ENCODE measurements around the gene PRR19.

PRR19 gene

DNA sequence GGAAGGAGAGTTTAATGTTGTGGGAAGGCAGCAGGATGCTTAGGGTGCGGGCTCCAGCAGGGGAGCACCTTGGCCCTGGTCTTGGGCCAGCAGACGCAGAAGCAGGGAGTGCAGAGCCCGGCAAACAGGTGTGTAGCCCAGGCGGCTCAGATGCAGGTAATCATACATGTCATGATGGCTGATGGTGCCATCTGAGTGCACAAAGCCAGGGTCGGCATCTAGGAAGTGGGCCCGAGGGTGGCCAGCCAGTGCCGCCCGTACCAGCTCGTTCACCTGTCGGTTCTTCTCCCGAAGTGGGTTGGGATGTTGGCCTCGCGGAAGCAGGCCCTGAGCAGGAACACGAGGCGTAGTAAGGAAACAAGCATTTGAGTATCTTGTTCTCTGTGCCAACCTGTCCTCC is 4.9 kb upstream of the PRR19 start:
- DNase-seq: no peak

DNA sequence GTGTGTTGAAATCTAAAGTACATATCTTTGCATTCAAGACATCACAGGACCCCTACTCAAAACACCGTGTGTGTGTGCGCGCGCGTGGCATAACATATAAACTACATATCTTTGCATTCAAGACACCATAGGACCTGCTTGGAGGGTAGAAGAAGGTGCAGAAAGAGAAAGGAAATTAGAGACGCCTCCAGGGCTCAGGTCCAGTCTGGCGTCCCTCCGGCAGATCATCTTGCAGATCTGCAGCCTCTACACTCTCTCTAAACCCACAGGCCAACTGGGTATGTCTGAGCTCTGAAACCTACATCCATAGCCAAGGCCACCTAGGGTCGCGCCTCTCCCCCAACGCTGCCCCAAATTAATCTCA is 1.2 kb downstream of the PRR19 start:
- no peak for DNase-seq

DNA sequence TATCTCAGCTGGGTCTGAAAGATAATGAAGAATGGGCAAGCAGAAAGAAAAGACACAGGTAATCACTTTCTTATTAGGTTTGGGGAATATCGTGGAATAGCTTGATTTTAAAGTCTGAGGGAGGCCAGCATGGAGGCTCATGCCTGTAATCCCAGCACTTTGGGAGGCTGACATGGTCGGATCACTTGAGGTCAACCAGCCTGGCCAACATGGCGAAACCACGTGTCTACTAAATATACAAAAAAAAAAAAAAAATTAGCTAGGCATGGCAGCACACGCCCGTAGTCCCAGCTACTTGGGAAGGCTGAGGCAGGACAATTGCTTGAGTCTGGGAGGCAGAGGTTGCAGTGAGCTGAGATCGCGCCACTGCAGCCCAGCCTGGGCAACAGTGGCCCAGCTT is 1.9 kb downstream of the PRR19 start:
- no peak for DNase-seq

DNA sequence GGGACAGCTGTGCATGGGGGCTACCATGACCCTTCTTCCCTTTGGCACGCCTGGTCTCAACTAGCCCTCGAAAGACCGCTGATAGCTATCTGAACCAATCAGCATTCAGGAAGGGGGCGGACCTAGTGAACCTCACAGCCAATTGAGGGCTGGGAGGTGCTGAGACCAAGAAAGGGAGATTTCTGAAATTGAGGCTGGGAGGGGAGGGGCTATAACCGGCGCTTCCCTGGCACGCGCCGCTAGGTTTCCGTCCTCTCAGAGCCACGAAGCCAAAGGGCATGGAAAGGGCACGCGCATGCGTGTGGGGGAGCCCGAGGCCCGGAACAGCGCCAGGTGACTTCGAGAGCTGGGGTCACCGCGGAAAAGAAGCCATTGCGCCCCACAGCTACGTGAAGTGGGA is 4.7 kb downstream of the PRR19 start:
- DNase-seq: no peak

DNA sequence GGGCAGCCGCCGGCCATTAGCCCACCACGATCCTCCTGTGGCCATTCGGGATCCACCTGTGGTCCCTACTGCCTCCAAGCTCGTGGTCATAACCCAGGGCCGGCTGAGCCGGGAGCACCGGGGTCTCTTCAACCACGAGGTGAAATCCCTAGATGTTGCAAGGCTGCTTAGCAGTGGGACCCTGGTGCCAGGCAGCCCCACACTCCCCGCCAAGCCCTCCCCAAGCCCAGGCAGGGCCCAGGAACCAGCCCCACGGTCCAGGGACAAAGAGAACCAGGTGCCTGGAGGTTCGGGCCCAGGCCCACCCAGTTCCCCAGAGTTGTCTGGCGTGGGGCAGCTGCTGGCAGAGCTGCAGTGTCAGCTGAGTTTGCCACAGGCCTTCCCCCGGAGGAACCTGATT is 7.8 kb downstream of the PRR19 start:
- no peak for DNase-seq

DNA sequence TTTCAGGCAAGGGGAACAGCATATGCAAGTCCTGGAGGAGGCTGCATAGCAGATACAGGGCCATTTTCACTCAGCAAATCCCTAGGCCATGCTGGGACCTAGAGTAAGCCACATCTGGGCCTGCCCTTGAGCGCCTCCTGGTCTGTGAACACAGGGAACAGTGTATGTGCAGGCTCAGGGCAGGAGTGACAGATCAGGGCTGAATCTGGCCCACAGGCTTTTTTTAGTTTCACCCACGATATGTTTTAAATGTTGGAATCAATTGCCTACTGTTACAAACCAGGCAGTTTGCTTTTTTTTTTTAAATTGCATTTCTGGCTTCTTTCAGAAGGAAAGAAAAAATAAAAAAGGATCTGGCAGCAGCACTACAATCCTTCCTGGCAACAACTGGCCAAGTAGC is 9.7 kb downstream of the PRR19 start:
- DNase-seq: no peak

DNA sequence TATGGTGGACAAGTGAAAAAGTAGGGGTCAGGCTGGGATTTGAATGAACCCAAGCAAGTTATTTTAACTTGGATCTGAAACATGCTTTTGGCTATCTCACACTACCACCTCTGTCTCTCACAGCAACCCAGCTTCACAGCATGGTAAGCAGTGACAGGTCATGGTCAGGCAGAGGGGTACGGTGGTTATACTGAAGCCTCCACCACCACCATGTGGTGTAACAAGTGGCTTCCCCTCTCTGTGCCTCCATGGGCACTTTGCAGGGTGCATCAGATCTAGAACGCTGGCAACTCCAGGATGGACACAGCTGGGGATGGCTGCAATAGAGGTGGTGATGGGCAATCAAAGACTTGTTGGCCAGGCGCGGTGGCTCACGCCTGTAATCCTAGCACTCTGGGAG is 10.4 kb downstream of the PRR19 start:
- DNase-seq: no peak

DNA sequence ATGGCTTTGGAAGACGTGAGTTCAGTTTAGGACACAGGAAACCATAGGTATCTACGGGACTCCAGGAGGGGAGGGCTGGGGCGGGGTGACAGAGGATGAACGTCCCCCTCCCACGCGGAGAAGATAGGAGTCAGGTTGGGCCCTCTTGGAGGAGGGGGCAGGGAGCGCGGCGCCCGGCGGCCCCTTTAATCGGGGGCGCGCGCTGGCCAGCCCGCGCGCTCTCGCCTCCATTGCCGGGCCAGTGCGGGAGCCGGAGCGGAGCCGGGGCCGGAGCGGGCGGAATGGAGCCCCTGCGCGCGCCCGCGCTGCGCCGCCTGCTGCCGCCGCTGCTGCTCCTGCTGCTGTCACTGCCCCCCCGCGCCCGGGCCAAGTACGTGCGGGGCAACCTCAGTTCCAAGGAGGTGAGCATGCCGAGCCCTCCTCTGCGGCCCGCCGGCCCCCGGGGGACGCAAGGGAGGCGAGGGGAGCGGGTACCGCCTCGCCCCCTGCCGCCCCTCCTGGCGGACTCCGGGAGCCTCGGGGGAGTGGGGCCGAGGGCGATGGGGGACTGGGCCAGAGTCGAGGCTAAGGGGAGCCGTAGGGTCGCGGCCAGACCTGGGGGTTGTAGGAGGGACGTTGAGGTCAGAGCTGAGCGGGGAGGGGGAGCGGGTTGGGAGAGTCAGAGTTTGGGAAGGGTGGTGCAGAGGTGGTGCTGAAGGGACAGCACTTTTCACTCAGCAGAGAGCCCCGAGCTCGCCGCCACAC is 11.3 kb downstream of the PRR19 start, which contains the start of gene TMEM145:
Gene TMEM145 (plus strand): TSS at position 214 of the 744 bp plus-strand sequence. CDS start 68 bp downstream, at position 282.
- peak; percentile 50 to 64 for DNase-seq

DNA sequence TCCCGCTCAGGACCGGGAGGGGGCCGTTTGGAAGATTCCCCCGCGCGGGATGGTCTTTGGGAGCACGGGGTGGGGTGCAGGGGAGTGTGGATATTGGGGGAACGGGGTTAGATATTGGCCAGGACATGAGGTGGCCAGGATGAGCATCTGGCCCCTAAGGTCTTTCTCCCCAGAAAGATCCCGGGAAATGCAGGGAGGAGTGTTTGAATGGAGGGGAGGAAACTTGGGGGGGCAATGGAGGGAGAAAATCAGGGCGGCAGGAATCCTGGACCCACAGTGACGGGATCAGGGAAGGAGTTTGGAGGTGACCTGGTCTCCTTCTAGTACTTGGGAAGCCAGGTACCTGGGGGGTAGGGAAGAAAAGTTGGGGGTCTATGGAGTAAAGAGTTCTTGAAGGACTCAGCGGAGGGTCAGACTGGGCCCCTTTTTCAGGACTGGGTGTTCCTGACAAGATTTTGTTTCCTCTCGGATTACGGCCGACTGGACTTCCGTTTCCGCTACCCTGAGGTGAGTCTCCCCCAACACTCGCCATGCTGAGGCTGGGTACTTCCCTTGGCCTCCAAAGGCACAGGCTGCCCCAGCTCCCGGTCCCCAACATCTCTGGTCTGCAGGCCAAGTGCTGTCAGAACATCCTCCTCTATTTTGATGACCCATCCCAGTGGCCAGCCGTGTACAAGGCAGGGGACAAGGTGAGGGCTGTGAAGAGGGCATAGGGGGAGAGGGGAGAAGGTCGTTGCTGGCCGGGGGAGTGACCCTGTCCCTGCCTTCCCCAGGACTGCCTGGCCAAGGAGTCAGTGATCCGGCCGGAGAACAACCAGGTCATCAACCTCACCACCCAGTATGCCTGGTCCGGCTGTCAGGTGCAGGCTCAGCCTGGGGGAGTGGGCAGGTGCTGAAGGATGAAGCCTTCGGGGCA is 12.2 kb downstream of the PRR19 start:
- DNase-seq: no peak

DNA sequence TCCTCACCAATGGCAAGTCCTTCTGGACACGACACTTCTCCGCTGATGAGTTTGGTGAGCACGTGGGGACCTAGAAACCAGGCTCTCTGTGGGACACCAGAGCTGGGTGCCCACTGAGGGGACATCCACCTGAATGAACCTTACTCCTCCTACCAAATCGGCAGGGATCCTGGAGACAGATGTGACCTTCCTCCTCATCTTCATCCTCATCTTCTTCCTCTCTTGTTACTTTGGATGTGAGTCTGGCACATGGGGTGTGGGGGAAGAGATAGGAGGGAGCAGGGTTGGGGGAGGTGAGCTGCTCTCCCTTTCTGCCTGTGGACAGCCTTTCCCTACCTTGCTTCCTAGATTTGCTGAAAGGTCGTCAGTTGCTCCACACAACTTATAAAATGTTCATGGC is 13.1 kb downstream of the PRR19 start:
- DNase-seq: no peak

DNA sequence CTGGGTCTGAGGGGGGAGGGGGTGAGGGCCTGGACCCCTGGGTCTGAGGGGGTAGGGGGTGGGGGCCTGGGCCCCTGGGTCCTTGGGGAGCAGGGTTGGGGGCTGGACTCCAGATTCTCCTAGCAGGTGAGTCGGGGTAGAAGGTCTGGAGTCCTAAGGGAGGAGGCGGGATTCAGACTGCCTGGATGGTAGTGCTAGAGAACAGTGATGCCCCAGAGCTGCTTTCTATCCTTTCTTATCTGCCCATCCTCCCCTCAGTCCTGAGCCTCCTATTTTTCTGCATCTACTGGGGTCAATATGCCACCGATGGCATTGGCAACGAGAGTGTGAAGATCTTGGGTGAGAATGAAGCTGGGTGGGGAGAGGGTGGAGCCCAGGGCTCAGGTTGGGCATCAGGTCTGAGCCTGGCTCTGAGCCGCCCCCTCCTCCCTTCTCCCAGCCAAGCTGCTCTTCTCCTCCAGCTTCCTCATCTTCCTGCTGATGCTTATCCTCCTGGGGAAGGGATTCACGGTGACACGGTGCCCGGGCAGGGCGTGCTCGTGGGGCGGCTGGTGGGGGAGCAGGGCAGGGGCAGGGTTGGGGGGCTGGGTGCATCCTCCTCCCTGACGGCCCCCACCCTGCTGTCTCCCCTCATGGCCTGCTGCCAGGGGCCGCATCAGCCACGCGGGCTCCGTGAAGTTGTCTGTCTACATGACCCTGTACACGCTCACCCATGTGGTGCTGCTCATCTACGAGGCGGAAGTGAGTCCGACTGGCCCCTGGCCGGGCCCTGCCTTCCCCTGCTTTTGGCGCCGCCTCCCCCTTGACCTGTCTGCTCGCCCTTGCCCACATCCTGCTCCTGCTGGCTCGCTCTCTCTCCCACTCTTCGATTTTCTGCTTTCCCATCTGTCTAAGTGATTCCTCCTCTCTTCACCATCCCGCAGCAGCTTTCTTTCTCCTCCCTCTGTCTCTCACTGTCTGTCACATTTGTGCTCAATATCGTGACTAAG is 14.6 kb downstream of the PRR19 start:
- DNase-seq: no peak

DNA sequence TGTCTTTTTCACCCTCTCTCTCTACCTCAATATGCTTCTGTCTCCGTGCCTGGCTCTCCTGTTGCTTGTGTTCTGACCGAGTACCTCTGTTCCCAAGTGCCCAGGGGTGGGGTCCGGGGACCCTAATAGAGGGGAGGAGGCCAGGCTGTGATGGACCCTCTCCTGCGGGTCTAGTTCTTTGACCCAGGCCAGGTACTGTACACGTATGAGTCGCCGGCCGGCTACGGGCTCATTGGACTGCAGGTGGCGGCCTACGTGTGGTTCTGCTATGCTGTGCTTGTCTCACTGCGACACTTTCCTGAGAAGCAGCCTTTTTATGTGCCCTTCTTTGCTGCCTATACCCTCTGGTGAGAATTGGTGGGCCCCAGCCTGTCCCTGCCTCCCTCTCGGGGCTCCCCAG is 15.6 kb downstream of the PRR19 start:
- DNase-seq: no peak

DNA sequence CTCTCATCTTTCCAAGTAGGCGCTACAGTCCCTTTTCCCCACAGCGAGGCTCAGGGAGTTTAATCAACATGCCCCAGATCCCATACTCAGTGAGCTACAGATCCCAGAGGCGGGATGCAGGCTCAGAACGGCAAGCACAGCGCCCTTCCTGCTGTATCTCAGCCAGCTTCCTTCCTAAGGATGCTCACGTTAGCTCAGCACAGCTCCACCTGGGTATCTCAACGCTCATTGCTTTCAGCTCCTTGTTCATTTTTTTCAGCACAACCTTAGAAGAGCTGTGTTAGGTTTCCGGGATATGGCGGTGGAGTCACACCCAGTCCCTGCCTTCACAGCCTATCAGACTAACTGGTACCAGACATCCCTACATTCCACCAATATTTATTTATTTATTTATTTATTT is 20.4 kb downstream of the PRR19 start:
- DNase-seq: no peak

DNA sequence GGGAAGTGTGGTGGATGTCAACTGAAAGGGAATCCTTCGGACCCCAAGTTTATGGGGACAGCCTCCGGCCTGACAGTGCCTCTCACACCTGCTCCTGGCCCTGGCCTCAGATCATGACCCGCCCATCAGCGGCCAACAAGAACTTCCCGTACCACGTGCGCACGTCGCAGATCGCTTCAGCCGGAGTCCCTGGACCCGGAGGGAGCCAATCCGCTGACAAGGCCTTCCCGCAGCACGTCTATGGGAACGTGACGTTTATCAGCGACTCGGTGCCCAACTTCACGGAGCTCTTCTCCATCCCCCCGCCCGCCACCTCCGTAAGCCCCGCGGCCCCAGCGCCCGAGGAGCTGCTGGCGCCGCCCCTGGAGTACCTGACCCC is 21.5 kb downstream of the PRR19 start:
- no peak for DNase-seq

DNA sequence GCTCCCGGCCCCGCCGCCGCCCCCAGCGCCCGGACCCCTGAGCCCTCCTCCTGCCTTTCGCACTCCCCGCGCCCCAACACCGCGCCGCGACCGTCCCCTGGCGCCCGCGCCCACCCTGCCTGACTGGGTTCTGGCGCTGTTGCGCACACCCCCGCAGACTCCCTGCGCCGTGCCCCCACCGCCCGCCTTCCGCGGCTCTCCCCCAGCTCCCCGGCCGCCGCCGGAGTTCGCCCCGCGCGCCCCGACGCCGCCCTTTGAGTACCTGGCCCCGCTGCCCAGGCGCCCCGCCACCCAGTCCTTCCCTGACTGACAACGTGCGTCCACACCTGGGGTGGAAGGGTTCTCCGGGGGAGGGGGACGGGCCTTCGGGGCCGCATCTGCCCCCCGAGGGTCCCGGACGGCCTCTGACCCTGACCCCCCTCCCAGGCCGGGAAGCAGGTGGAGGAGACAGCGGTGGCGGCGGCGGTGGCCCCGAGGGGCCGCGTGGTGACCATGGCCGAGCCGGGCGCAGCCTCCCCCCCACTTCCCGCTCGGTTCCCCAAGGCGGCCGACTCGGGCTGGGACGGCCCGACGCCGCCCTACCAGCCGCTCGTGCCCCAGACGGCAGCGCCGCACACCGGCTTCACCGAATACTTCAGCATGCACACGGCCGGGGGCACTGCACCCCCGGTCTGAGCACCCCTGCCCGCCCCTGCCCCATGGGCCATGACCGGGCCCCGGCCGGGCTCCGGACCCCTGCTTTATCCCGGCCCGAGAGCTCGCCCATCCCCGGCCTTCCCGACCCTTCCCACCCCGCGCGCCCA is 22.1 kb downstream of the PRR19 start:
- DNase-seq: no peak

DNA sequence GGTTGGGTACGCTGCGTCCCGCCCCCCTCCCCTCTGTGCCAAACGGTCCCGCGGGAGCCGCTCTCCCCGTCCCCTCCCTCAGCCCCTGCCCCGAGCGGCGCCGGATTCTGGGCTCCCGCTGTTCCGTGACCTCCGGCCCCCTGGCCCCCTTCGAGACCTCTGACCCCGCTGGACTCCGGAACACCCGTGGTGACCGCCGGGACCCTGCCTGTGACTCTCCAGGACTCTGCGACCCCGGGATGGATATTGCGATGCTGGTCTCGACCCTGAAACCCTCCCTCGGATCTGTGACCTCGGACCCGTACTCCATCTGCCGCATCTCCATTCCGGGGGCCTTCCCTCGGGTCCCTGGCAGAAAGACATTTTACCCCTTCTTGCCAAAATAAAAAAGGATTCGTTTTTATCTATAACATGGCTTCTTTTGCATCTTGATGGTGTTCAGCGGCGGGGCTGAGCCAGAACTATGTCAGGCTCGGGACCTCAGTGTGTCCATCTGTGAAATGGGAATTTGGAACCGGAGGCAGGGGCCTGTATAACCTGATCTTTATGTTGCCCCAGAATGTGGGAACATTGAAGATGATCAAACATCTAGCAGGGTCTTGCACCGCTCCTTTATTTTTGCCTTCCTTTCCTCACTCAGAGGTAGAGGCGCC is 22.8 kb downstream of the PRR19 start:
- DNase-seq: no peak

DNA sequence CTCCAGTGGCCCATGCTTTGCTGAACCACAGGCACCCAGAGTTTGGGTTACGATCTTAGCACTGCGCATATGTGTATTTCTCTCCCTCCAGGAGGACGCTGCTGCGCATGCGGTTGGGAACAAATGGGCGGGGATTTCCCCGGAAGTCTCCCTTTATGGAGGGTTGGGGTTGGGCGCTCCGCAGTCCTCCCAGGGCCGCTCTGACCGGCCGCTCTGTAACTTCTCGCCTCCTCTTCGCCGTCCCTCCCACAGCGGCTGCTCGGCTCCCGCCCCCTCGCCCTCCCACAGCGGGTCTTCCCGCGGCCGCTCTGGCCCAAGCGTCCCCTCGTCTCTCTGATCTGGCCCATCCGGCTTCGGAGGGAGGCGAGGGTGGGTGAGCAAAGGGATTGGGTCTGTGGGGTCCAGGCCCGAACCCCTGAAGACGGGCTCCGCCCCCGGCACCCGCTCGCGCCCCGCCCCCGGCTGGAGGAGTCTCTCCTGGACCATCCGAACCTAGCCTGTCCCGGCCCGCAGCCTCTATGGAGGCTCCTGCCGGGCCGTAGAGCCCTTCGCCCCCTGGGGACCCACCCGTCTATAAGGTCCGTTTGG is 23.5 kb downstream of the PRR19 start, which contains the start of gene MEGF8:
Gene MEGF8 (plus strand): TSS at position 328 of the 588 bp plus-strand sequence. CDS start 609 bp downstream, outside the sequence.
- peak; percentile 99 for DNase-seq

DNA sequence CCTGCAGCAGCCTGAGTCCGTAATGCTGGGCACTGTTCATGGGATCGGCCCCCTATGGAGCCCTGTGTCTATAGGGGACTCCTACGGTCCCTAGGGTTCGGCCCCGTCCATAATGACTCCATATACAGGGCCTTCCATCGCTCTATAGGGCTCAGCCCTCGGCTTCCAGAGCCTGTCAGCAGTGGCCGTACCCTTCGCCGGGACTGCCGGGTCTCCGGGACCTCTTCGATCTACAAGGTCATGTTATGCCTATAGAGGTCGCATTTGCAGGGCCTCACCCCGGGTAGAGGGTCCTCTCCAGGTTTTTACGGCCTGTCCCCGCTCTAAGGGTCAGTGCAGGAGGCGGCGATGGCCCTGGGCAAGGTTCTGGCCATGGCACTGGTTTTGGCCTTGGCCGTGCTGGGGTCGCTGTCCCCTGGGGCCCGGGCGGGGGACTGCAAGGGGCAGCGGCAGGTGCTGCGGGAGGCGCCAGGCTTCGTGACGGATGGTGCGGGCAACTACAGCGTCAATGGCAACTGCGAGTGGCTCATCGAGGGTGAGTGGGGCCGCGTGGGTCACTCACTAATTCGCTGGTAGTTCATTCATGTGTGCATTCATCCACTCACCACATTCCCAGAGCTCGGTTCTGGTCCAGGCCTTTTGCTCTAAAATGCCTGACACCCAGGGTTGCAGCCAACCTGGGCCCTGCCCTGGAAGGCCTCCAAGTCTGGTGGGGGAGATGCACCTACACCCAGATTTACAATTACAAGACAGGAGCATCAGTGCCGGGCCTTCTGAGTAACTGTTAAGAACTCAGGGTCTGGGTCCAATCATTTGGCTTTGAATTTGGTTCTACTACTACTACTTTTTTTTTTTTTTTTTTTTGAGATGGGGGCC is 24.2 kb downstream of the PRR19 start:
- no peak for DNase-seq

DNA sequence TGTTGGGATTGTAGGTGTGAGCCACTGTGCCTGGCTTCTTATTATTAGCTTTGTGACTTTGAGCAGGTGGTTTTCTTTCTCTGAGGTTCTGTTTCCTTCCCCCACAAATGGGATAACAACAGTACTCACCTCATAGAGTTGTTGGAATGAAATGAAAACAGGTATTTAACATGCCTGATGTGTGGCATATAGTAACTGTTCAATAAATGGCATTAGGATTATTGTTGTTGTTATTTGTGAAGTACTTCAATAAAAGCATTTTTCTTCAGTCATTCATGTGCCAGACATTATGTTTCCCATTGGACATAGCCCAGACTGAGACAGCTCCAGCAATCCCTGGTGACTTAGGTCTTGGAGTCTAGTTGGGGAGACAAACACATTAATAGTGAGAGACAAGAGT is 25.0 kb downstream of the PRR19 start:
- no peak for DNase-seq

DNA sequence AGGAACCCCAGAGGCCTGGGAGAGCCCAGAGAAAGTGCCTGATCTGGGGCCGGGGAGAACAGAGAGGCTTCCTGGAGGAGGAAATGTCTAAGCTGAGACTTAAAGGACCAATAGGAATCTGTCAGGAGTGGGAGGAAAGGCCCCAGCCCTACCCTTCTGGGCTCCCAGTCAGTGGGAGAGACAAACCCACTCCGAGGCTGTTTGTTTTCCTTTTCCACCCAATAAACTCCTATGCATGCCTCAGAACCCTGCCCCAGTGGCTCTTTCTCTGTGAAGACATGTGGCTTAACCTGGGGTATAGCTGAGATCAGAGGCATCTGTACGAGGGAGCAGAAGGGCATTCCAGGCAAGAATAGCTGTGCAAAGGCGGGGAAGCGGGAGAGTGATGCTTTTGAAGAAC is 25.4 kb downstream of the PRR19 start:
- no peak for DNase-seq
